Neural progenitor cell (in vitro differentiated cells): ENCODE data around the gene NR1H4.

Experiments
- CTCF ChIP-seq: fragments of 200-600 bp; sonication (generic); IDR thresholded peaks from 2 replicates; pipeline ENCODE4 v1.5.1; 2017; ENCODE audit warnings: antibody characterized with exemption, mild to moderate bottlenecking
- EZH2 ChIP-seq: fragments of 200-600 bp; sonication (generic); IDR thresholded peaks from 2 replicates; pipeline ENCODE4 v1.6.1; 2017; ENCODE audit warnings: antibody characterized with exemption, mild to moderate bottlenecking, moderate library complexity
- EZH2phosphoT487 ChIP-seq: fragments of 200-600 bp; sonication (generic); IDR thresholded peaks from 2 replicates; pipeline ENCODE4 v1.6.1; 2017; ENCODE audit warnings: antibody characterized with exemption

DNA sequence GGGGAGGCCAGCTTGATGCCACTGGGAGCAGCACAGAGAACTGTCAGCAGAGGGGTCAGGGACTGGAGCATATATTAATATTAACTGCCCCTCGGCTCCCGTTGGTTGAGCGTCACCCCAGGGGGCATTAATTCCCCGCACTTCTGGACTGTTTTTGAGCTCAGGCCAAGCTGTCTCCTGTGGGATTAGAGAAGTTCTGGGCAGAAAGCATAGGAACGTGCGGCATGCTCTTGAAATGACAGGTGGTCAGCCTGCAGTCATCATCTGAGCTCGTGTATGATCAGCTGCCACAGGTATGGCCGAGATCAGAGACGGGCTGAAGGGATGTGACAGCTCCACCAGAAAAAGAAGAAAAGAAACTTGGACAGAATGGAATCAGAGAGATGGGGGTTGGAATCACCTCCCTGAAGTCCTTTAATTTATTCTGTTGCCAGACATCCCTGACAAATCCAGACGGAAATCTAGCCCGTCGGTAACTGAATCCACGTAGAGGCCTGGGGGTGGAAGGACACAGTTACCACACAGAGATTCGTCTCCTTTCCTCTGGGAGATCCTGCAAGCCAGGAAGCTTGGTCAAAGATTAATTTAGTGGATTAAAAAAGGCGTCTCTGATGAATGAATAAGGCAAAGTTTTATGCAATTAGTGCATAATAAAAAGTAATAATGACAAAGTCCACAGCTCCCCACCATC lies 23.6 kb downstream of the NR1H4 start:
- TF ChIP-seq EZH2 (no peak), CTCF (no peak), EZH2phosphoT487 (no peak)
